Heart left ventricle (tissue), 13 donors: ENCODE results near the gene TMEM80.

ENCODE experiments used
- POLR2A ChIP-seq, 2 donors: fragments of 450-650 bp; IDR thresholded peaks; one replicate each; pipeline ENCODE4 v1.6.1; 2017; ENCODE audit warnings: antibody characterized with exemption in 2 of 2, mild to moderate bottlenecking in 2 of 2, moderate library complexity in 2 of 2
- TF ChIP-seq, protein P1 (sequence below), 12 donors: fragments of 200-600 bp; sonication (generic) in 4 of 12; IDR thresholded peaks; one replicate each; pipeline versions ENCODE4 v1.5.0 to v1.8.0; 2018 to 2022; ENCODE audit warnings: antibody characterized with exemption in 12 of 12, mild to moderate bottlenecking in 5 of 12
- donor health status: ischemic (EF 13 %, LVEDD 7.1; RV severe dilation, severe dysfunction).
- donor health status: DM: no; HTN: yes; CAD: no.
- donor health status: DM: no; HTN: no; CAD: no.
- donor health status: ischemic (EF 25% LVEDD 6.9; RV normal size, moderate dysfunction).
- donor health status: ischemic (EF 25% LVEDD 5.7; RV mildly dilated, moderate dysfunction).
- donor health status: ischemic (EF 35%, LVEDD 5.7; RV mildly dilated, moderate dysfunction).
- donor health status: nonischemic (EF 11% LVEDD 7.7; RV severe dilation, severe dysfunction).
- donor health status: DM: yes; HTN: yes; CAD: no.
- donor health status: PGD.
- donor health status: ischemic (EF 29% LVEDD 5.4; RV normal size, mild dysfunction).
- donor health status: nonischemic (EF 23%, LVEDD 6.1; RV moderate dilation, normal function).

DNA sequence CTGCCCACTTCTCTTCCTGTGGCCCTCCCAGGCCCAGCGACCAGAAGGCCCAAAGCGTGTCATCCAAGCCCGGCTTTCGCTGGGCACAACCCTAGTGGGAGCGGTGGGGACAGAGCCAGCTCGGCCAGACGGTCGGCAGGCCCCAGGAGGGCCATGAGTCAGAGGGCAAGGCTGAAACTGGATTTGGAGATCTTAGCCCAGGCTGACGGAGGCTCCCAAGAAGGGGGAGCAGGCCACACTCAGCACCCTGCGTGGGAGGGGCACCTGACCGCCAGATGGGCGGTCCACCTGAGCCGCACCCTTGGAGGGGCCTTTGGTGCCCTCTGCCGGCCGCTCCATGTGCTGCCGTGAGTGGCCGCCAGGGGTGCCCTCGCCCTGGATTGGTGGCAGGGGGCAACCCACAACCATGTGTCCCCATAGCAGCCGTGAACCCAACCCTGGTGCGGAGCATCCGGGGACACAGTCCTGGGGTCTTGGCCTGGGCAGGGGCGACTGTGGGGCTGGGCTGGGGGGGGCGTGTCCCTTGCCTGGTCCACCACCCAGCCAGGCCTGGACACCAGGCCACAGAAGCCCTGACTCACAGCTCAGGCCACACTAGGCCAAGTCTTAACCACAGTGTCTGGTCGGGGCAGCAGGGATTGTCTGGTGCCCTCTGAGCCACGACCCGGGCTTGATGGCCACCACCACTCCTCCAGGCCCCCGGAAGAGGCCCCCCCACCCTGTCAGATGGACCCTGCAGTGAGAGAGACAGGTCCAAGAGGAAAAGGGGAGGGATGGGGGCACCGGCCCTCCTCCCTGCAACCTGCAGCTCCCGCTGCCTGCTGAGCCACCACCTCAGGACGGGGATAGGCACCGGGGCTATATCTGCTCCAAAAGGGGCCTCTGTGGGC, 32.5 kb downstream of the TMEM80 start:
- TF ChIP-seq POLR2A (IDR thresholded peaks at IDR 0.05) = no peak
- TF ChIP-seq, protein P1, sequence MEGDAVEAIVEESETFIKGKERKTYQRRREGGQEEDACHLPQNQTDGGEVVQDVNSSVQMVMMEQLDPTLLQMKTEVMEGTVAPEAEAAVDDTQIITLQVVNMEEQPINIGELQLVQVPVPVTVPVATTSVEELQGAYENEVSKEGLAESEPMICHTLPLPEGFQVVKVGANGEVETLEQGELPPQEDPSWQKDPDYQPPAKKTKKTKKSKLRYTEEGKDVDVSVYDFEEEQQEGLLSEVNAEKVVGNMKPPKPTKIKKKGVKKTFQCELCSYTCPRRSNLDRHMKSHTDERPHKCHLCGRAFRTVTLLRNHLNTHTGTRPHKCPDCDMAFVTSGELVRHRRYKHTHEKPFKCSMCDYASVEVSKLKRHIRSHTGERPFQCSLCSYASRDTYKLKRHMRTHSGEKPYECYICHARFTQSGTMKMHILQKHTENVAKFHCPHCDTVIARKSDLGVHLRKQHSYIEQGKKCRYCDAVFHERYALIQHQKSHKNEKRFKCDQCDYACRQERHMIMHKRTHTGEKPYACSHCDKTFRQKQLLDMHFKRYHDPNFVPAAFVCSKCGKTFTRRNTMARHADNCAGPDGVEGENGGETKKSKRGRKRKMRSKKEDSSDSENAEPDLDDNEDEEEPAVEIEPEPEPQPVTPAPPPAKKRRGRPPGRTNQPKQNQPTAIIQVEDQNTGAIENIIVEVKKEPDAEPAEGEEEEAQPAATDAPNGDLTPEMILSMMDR (IDR thresholded peaks at IDR 0.05) = peak; percentile 90 to 99 (median 94)
